M059J (cell line): ENCODE measurements around the gene ZNF219. TPM values are rescaled to one million over a fixed set of nuclear protein-coding genes. Genes with fewer than 3 reads are reported as not detected.
"Not testable (repeated sequence)": the region's sequence is repeated elsewhere in the genome, so short reads cannot be mapped to it uniquely, and the experiment has no call there.

Source experiments
- DNase-seq: peaks from one replicate; pipeline ENCODE4 v3.0.0-alpha.2; 2012; ENCODE audit warnings: low read depth
- total RNA-seq: library from RNA; depleted of rRNA; stranded (reverse); fragments of >200 nt; shearing (Covaris generic); gene quantifications from 2 replicates; pipeline ENCODE4 v1.2.3, GENCODE V29; 2014; rRNA removed

The ZNF219 gene
- total RNA-seq, 1 experiment from 2014 or later, result 12.1 TPM

DNA sequence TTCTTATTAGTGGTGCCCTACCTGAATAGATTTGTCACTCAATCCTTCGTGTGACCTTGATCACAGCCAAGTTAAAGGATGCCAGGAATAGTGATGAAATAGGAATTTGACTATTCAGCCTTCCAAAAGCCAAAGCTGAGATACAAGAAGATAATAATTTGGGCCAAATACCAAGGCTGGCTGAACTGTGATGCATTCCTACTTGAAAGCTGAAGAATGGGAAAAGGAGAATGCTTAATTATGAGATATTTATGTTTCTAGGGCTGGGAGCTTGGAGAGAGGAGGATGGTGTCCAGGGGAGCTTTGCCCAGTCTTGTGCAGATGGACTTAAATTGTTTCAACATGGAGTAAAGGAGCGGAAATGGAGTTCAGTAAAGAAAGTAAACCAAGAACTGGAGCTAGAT is 51.1 kb downstream of the ZNF219 start:
- DNase-seq, result no peak

DNA sequence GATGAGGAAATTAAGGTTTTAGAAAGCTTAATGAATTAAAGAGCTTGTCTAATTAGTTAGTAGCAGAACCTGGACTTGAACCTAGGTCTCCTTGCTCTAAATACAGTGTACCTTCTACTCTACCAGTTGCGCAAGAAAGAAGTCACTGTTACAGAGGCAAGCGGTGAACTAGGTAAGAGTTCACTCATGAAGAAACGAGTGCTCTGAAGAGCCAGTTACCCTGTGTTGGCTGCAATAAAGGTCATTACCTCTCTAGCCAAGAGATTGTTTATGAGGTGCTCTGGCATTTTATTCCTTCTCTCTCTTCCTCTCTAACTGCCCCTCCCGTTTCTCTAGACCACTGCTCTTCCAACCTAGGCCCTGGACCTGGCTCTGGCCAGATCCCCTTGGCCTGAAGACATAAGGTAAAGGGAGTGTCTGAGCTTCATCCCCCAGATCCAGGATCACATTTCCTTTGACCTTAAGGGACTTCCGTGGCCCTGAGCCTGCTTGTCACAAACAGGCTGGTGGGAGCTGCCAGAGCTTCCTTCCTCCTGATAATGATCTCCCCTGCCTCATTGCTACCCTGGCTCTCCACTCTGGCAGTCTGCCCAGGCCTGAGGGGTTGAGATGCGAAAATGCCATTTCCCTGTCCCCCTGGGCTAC is 54.4 kb downstream of the ZNF219 start:
- DNase-seq, result peak; percentile 28

- no peak for DNase-seq
These were observed 55.0 kb downstream of the ZNF219 start for GRCh38 chr14:21043387-21043973.

DNA sequence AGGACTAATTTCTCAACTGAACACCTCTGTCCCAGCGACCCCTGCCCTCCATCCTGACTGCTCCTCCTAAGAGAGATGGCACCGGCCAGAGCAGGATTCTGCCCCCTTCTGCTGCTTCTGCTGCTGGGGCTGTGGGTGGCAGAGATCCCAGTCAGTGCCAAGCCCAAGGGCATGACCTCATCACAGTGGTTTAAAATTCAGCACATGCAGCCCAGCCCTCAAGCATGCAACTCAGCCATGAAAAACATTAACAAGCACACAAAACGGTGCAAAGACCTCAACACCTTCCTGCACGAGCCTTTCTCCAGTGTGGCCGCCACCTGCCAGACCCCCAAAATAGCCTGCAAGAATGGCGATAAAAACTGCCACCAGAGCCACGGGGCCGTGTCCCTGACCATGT is 55.5 kb downstream of the ZNF219 start:
- DNase-seq, result peak; percentile 25

DNA sequence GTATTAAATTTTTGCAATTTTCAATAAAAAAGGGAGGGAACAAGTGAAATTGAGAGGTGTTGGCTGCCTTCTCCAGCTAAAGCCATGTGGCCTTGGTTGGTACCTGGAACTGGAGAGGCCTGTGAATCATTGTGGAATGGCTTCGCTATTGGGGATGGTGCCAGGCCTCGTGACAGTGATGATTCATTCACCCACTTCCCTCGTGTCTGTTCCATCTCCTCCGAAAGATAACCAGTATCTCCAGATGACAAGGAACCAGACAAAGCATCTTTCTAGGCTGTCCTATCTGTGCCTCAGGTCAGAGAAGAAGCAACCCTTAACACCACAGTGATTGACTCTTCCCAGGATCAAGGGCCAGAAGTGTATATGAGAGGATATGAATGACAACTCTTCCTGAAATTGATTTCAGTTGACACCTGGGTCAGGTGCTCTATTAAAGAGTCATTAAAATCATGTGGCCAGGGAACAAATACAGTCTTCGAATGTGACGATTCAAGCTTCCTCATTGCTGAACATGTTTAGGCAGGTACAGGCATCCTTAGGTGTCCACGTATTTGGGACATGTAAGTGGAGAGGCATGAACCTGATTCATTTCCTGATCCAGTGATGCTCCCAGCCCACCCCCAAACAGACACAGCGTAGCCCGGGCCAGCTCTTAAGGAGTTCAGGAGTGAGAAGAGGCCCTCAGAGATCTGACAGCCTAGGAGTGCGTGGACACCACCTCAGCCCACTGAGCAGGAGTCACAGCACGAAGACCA is 56.6 kb downstream of the ZNF219 start, which contains the start of gene RNASE7:
TSS of gene RNASE7 (plus strand) at position 687 of the 758 bp plus-strand sequence. CDS start 631 bp downstream, outside the sequence.
- peak; percentile 60 for DNase-seq

GRCh38 chr14:21040941-21041340 is 57.5 kb downstream of the ZNF219 start:
- not testable (repeated sequence) for DNase-seq

GRCh38 chr14:21040370-21040925 is 58.0 kb downstream of the ZNF219 start:
- no peak for DNase-seq

Other genes with a start within 250 kb of the ZNF219 start
- not detected in 2 replicates for gene RNASE3, start 207.3 kb downstream of the ZNF219 start, total RNA-seq
- not detected in 2 replicates for gene RNASE2, start 143.2 kb downstream of the ZNF219 start, total RNA-seq
- 57.7 and 66.9 TPM in 2 replicates for gene METTL17, start 108.7 kb downstream of the ZNF219 start, total RNA-seq
- 1.2 TPM in 1 of 2 replicates, not detected in the other for gene SLC39A2, start 99.4 kb downstream of the ZNF219 start, total RNA-seq
- 0.94 and 2.2 TPM in 2 replicates for gene NDRG2, start 73.6 kb downstream of the ZNF219 start, total RNA-seq
- not detected in 2 replicates for gene TPPP2, start 68.4 kb downstream of the ZNF219 start, total RNA-seq
- gene RNASE13, start 63.8 kb downstream of the ZNF219 start, total RNA-seq, result not detected in 2 replicates
- gene RNASE7, start 56.3 kb downstream of the ZNF219 start, total RNA-seq, result not detected in 2 replicates
- not detected in 2 replicates for gene RNASE8, start 40.8 kb downstream of the ZNF219 start, total RNA-seq
- 12.0 and 24.8 TPM in 2 replicates for gene ARHGEF40, start 28.4 kb downstream of the ZNF219 start, total RNA-seq
- not detected in 2 replicates for gene TMEM253, start 2.4 kb upstream of the ZNF219 start, total RNA-seq
- not detected in 2 replicates for gene OR5AU1, start 57.4 kb upstream of the ZNF219 start, total RNA-seq
- 821 and 1,019 TPM in 2 replicates for gene HNRNPC, start 170.8 kb upstream of the ZNF219 start, total RNA-seq
- gene RPGRIP1, start 181.4 kb upstream of the ZNF219 start, total RNA-seq, result not detected in 2 replicates